Heart left ventricle (tissue), 16 donors: ENCODE data around the gene WDR86. TPM values are rescaled to one million over a fixed set of nuclear protein-coding genes. Genes with fewer than 3 reads are reported as not detected.

Experiments
- ATAC-seq, 4 donors: fragments of 200-7000 bp; cut with Tn5 transposase; one replicate each; pipeline ENCODE4 v1.9.1; 2020 to 2022; ENCODE audit warnings: moderate library complexity in 4 of 4, mild to moderate bottlenecking in 3 of 4, moderate number of reproducible peaks in 1 of 4
- DNase-seq, 5 donors: peaks; one replicate each; pipeline ENCODE4 v3.0.0-alpha.2; 2020
- H3K27ac ChIP-seq, 12 donors: fragments of 200-600 bp; sonication (generic) in 4 of 12; one replicate each; pipeline versions ENCODE4 v1.5.0 to v1.8.0; 2016 to 2022; ENCODE audit warnings: mild to moderate bottlenecking in 2 of 12
- H3K27me3 ChIP-seq, 9 donors: fragments of 200-600 bp; sonication (generic) in 2 of 9; one replicate each; pipeline versions ENCODE4 v1.5.1 to v1.8.0; 2016 to 2022; ENCODE audit warnings: mild to moderate bottlenecking in 3 of 9
- H3K36me3 ChIP-seq, 9 donors: fragments of 200-600 bp; sonication (generic) in 2 of 9; one replicate each; pipeline versions ENCODE4 v1.5.0 to v1.8.0; 2018 to 2022; ENCODE audit warnings: mild to moderate bottlenecking in 2 of 9
- H3K4me1 ChIP-seq, 12 donors: fragments of 200-600 bp; sonication (generic) in 4 of 12; one replicate each; pipeline versions ENCODE4 v1.5.0 to v1.8.0; 2016 to 2022; ENCODE audit warnings: mild to moderate bottlenecking in 3 of 12
- H3K4me3 ChIP-seq, 12 donors: fragments of 200-600 bp; sonication (generic) in 4 of 12; one replicate each; pipeline versions ENCODE4 v1.5.0 to v1.8.0; 2017 to 2022; ENCODE audit warnings: mild to moderate bottlenecking in 9 of 12, moderate library complexity in 4 of 12
- H3K9me3 ChIP-seq, 12 donors: fragments of 200-600 bp; sonication (generic) in 4 of 12; one replicate each; pipeline versions ENCODE4 v1.5.0 to v1.8.0; 2016 to 2022; ENCODE audit warnings: mild to moderate bottlenecking in 1 of 12
- CTCF ChIP-seq, 12 donors: fragments of 200-600 bp; sonication (generic) in 4 of 12; IDR thresholded peaks; one replicate each; pipeline versions ENCODE4 v1.5.0 to v1.8.0; 2018 to 2022; ENCODE audit warnings: antibody characterized with exemption in 12 of 12, mild to moderate bottlenecking in 5 of 12
- POLR2A ChIP-seq, 2 donors: fragments of 450-650 bp; IDR thresholded peaks; one replicate each; pipeline ENCODE4 v1.6.1; 2017; ENCODE audit warnings: antibody characterized with exemption in 2 of 2, mild to moderate bottlenecking in 2 of 2, moderate library complexity in 2 of 2
- WGBS, 4 donors: extraction: QIAGEN DNeasy Blood & Tissue Kit in 2 of 4; methylation state at CpG; one replicate each; pipeline versions ENCODE4 v1.1.5 to v1.1.7; 2013 to 2018; 5-methylcytosine and 5-hydroxymethylcytosine counted together
- intact Hi-C, 10 donors: fragments of 100-400 bp; cut with DNase I; formaldehyde crosslinking; loops; one replicate each; pipeline versions ENCODE4 v1.11.1 to v1.14.2; 2022
- polyA plus RNA-seq, 2 donors: library from polyadenylated mRNA; stranded (reverse); fragments of 200-250 nt; gene quantifications; one replicate each; pipeline ENCODE4 v1.2.3, GENCODE V29; 2013
- total RNA-seq, 9 donors: library from RNA; depleted of rRNA in 2 of 9; stranded (reverse); fragments of >200 nt in 2 of 9; fragmentation: NEBNext Ultra II Directional in 3 of 9; extraction: Animal tissue kit (Norgen Biotek cat#: 25700) in 3 of 9; gene quantifications; one replicate each; pipeline versions ENCODE4 v1.1.0 to v1.2.4, GENCODE V29; 2016 to 2023
- donor health status: ischemic (EF 13 %, LVEDD 7.1; RV severe dilation, severe dysfunction).
- donor health status: healthy with polysubstance abuse.
- donor health status: DM: no; HTN: yes; CAD: no.
- donor health status: DM: no; HTN: no; CAD: no.
- donor health status: ischemic (EF 25% LVEDD 6.9; RV normal size, moderate dysfunction).
- donor health status: ischemic (EF 25% LVEDD 5.7; RV mildly dilated, moderate dysfunction).
- donor health status: healthy.
- donor health status: DM: yes; HTN: yes; CAD: no.
- donor health status: ischemic (EF 35%, LVEDD 5.7; RV mildly dilated, moderate dysfunction).
- donor health status: nonischemic (EF 11% LVEDD 7.7; RV severe dilation, severe dysfunction).
- donor health status: DM: yes; HTN: yes; CAD: no.
- donor health status: PGD.
- donor health status: ischemic (EF 29% LVEDD 5.4; RV normal size, mild dysfunction).
- donor health status: nonischemic (EF 23%, LVEDD 6.1; RV moderate dilation, normal function).

WDR86 gene
- total and polyA plus RNA-seq, 11 donors: 0.37 to 1.7 (median 0.52) TPM; not detected in 5

- H3K4me3 ChIP-seq: no peak overlapping the region
- no peak for ATAC-seq
- TF ChIP-seq POLR2A (IDR thresholded peaks at IDR 0.05): no peak
- no peak for TF ChIP-seq CTCF (IDR thresholded peaks at IDR 0.05)
- intact Hi-C loops: loop anchor here in 8 of 10 donors (2.0 to 10.0 kb wide), 6 partner anchors 81 to 305 kb away; no protein-coding TSS in a partner anchor
- peaks cover 0 to 9% (median 0%) of the 10 kb centered on the region in 12 donors for H3K4me1 ChIP-seq
- H3K9me3 ChIP-seq: no peaks in the 10 kb centered on the region
- 90 to 92% (median 91%) methylated on average over 9 of the region's 9 CpGs for WGBS, 4 donors
- no peak for DNase-seq
- H3K27me3 ChIP-seq: peaks cover 0 to 4% (median 0%) of the 10 kb centered on the region in 9 donors
- H3K36me3 ChIP-seq: no peaks in the 10 kb centered on the region
- no peak overlapping the region for H3K27ac ChIP-seq
Observed at GRCh38 chr7:151449990-151450389, 40.2 kb upstream of the WDR86 start.

GRCh38 chr7:151448261-151449252 is 38.7 kb upstream of the WDR86 start:
- Histone ChIP-seq H3K4me1 (peaks cover 0 to 9% (median 0%) of the 10 kb centered on the region in 12 donors), H3K27ac (peak overlapping the region in 5 of 12 donors; percentile 17 to 69 (median 31)), H3K36me3 (no peaks in the 10 kb centered on the region), H3K4me3 (peak overlapping the region; percentile 10 to 79 (median 60)), H3K27me3 (peaks cover 0 to 4% (median 0%) of the 10 kb centered on the region in 9 donors), H3K9me3 (no peaks in the 10 kb centered on the region)
- no peak for TF ChIP-seq POLR2A (IDR thresholded peaks at IDR 0.05)
- TF ChIP-seq CTCF (IDR thresholded peaks at IDR 0.05): peak; percentile 70 to 87 (median 81)
- ATAC-seq: peak; percentile 45 to 92 (median 85)
- 6 to 19% (median 8%) methylated on average over 37 to 61 of the region's 61 CpGs for WGBS, 4 donors
- DNase-seq: peak; percentile 64 to 82 (median 68)
- intact Hi-C loops: loop anchor here (1.0 to 5.0 kb wide), 7 partner anchors 80 to 136 kb away; no protein-coding TSS in a partner anchor

- intact Hi-C loops: loop anchor here (1.0 to 5.0 kb wide), 7 partner anchors 79 to 136 kb away; no protein-coding TSS in a partner anchor
- DNase-seq (no peak), ATAC-seq (peak in 1 of 4 donors; percentile 26)
- no peak for TF ChIP-seq CTCF (IDR thresholded peaks at IDR 0.05)
- no peak for TF ChIP-seq POLR2A (IDR thresholded peaks at IDR 0.05)
- WGBS, 4 donors: 60 to 80% (median 72%) methylated on average over 26 of the region's 26 CpGs
- Histone ChIP-seq H3K9me3 (no peaks in the 10 kb centered on the region), H3K4me3 (peak overlapping the region; percentile 10 to 79 (median 60)), H3K27me3 (peaks cover 0 to 4% (median 0%) of the 10 kb centered on the region in 9 donors), H3K4me1 (peaks cover 0 to 9% (median 0%) of the 10 kb centered on the region in 12 donors), H3K27ac (peak overlapping the region in 2 of 12 donors; percentile 40 to 69), H3K36me3 (no peaks in the 10 kb centered on the region)
Observed at GRCh38 chr7:151447901-151448260, 38.0 kb upstream of the WDR86 start.

- Histone ChIP-seq H3K27me3 (peaks cover 0 to 4% (median 0%) of the 10 kb centered on the region in 9 donors), H3K4me3 (no peak overlapping the region), H3K36me3 (no peaks in the 10 kb centered on the region), H3K27ac (no peak overlapping the region), H3K4me1 (peaks cover 0 to 9% (median 0%) of the 10 kb centered on the region in 12 donors), H3K9me3 (no peaks in the 10 kb centered on the region)
- TF ChIP-seq POLR2A (IDR thresholded peaks at IDR 0.05) (no peak), CTCF (IDR thresholded peaks at IDR 0.05) (no peak)
- intact Hi-C loops: loop anchor here in 3 of 10 donors (5.0 kb wide), 3 partner anchors 80 to 135 kb away; no protein-coding TSS in a partner anchor
- no peak for ATAC-seq
- peak in 1 of 5 donors; percentile 20 for DNase-seq
- WGBS, 4 donors: 97 to 98% (median 98%) methylated on average over 18 of the region's 18 CpGs
Observed at GRCh38 chr7:151447312-151447711, 37.5 kb upstream of the WDR86 start.
